ENCODE data around the gene PHACTR3. TPM values are rescaled to one million over a fixed set of nuclear protein-coding genes. Genes with fewer than 3 reads are reported as not detected.

PHACTR3 gene
- total and polyA plus RNA-seq, 4 donors = 0.14 to 0.42 (median 0.17) TPM

DNA sequence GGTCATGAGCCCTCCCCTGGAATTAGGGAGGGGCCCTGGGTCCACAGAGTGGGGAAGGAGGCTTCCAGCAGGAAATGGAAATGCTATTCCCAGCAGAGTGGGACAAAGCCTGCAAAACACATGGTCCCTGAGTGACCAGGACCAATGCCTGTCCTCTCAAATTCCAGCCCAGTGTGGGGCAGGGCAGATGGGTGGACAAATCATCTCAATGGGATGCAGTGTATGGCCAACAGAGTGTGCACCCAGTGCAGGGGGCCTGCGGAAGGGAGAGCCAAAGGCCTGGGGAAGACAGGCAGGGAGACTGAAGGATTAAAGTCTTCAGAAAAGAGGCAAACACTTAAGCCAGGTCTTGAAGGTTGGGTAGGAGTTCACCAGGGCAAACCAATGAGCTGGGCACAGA lies 28.7 kb upstream of the PHACTR3 start (continued):
- TF ChIP-seq, protein P1, sequence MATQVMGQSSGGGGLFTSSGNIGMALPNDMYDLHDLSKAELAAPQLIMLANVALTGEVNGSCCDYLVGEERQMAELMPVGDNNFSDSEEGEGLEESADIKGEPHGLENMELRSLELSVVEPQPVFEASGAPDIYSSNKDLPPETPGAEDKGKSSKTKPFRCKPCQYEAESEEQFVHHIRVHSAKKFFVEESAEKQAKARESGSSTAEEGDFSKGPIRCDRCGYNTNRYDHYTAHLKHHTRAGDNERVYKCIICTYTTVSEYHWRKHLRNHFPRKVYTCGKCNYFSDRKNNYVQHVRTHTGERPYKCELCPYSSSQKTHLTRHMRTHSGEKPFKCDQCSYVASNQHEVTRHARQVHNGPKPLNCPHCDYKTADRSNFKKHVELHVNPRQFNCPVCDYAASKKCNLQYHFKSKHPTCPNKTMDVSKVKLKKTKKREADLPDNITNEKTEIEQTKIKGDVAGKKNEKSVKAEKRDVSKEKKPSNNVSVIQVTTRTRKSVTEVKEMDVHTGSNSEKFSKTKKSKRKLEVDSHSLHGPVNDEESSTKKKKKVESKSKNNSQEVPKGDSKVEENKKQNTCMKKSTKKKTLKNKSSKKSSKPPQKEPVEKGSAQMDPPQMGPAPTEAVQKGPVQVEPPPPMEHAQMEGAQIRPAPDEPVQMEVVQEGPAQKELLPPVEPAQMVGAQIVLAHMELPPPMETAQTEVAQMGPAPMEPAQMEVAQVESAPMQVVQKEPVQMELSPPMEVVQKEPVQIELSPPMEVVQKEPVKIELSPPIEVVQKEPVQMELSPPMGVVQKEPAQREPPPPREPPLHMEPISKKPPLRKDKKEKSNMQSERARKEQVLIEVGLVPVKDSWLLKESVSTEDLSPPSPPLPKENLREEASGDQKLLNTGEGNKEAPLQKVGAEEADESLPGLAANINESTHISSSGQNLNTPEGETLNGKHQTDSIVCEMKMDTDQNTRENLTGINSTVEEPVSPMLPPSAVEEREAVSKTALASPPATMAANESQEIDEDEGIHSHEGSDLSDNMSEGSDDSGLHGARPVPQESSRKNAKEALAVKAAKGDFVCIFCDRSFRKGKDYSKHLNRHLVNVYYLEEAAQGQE (IDR thresholded peaks at IDR 0.05) = no peak

- Histone ChIP-seq H3K9me3 (ENCODE audit: control insufficient read depth in 4 of 4, low read length in 3 of 4) (no peaks in the 10 kb centered on the region), H3K27ac (ENCODE audit: low read depth in 1 of 2, low read length in 2 of 2) (no peak overlapping the region), H3K4me1 (ENCODE audit: control insufficient read depth in 4 of 4, insufficient read depth in 4 of 4, low read length in 3 of 4) (peaks cover 0 to 6% (median 2%) of the 10 kb centered on the region in 4 donors), H3K36me3 (ENCODE audit: control insufficient read depth in 4 of 4, insufficient read depth in 3 of 4, low read depth in 1 of 4, low read length in 3 of 4) (no peaks in the 10 kb centered on the region), H3K27me3 (ENCODE audit: control insufficient read depth in 4 of 4, insufficient read depth in 4 of 4, low read length in 3 of 4) (peaks cover 0 to 9% (median 4%) of the 10 kb centered on the region in 4 donors), H3K4me3 (ENCODE audit: low read depth in 1 of 3, low read length in 3 of 3) (no peak overlapping the region), H3K9ac (ENCODE audit: low read depth in 1 of 2, low read length in 2 of 2) (no peak overlapping the region)
- TF ChIP-seq HNF4G (IDR thresholded peaks at IDR 0.05) = no peak
- TF ChIP-seq JUND (IDR thresholded peaks at IDR 0.05) = no peak
- TF ChIP-seq, protein P2, sequence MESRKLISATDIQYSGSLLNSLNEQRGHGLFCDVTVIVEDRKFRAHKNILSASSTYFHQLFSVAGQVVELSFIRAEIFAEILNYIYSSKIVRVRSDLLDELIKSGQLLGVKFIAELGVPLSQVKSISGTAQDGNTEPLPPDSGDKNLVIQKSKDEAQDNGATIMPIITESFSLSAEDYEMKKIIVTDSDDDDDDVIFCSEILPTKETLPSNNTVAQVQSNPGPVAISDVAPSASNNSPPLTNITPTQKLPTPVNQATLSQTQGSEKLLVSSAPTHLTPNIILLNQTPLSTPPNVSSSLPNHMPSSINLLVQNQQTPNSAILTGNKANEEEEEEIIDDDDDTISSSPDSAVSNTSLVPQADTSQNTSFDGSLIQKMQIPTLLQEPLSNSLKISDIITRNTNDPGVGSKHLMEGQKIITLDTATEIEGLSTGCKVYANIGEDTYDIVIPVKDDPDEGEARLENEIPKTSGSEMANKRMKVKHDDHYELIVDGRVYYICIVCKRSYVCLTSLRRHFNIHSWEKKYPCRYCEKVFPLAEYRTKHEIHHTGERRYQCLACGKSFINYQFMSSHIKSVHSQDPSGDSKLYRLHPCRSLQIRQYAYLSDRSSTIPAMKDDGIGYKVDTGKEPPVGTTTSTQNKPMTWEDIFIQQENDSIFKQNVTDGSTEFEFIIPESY (IDR thresholded peaks at IDR 0.05) = no peak
- TF ChIP-seq, protein P3, sequence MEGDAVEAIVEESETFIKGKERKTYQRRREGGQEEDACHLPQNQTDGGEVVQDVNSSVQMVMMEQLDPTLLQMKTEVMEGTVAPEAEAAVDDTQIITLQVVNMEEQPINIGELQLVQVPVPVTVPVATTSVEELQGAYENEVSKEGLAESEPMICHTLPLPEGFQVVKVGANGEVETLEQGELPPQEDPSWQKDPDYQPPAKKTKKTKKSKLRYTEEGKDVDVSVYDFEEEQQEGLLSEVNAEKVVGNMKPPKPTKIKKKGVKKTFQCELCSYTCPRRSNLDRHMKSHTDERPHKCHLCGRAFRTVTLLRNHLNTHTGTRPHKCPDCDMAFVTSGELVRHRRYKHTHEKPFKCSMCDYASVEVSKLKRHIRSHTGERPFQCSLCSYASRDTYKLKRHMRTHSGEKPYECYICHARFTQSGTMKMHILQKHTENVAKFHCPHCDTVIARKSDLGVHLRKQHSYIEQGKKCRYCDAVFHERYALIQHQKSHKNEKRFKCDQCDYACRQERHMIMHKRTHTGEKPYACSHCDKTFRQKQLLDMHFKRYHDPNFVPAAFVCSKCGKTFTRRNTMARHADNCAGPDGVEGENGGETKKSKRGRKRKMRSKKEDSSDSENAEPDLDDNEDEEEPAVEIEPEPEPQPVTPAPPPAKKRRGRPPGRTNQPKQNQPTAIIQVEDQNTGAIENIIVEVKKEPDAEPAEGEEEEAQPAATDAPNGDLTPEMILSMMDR (IDR thresholded peaks at IDR 0.05; ENCODE audit: low read depth, low read length, missing input control) = no peak
- TF ChIP-seq NR2F2 (IDR thresholded peaks at IDR 0.05) = no peak
- TF ChIP-seq SP1 (IDR thresholded peaks at IDR 0.05) = no peak
- no peak for TF ChIP-seq YY1 (IDR thresholded peaks at IDR 0.05)
- TF ChIP-seq ATF3 (IDR thresholded peaks at IDR 0.05) = no peak
- no peak for TF ChIP-seq TAF1 (conservative IDR thresholded peaks at IDR 0.05)
- no peak for TF ChIP-seq FOXA2 (IDR thresholded peaks at IDR 0.05)
- TF ChIP-seq, protein P4, sequence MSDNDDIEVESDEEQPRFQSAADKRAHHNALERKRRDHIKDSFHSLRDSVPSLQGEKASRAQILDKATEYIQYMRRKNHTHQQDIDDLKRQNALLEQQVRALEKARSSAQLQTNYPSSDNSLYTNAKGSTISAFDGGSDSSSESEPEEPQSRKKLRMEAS (IDR thresholded peaks at IDR 0.05) = no peak
- no peak for DNase-seq (ENCODE audit: low spot score)
- 42% methylated on average over 18 of the region's 18 CpGs for WGBS
Measured at GRCh38 chr20:59576216-59576953, 28.0 kb upstream of the PHACTR3 start.

Measured in liver (tissue), 9 donors.